ENCODE data around the gene AFF2. TPM values are rescaled to one million over a fixed set of nuclear protein-coding genes. Genes with fewer than 3 reads are reported as not detected.

The AFF2 gene
- total and polyA plus RNA-seq, 4 donors: 1.2 to 13.0 (median 3.9) TPM

- 23 to 81% methylated on average over 4 of the region's 4 CpGs for WGBS, 2 donors
- Histone ChIP-seq H3K36me3 (ENCODE audit: control insufficient read depth in 4 of 4, insufficient read depth in 4 of 4, low read length in 4 of 4) (no peaks in the 10 kb centered on the region), H3K9me3 (ENCODE audit: control insufficient read depth in 4 of 4, insufficient read depth in 3 of 4, low read length in 3 of 4) (no peaks in the 10 kb centered on the region), H3K27ac (ENCODE audit: low read depth in 1 of 2, low read length in 1 of 2) (no peak overlapping the region), H3K27me3 (ENCODE audit: control insufficient read depth in 3 of 3, insufficient read depth in 3 of 3, low read length in 2 of 3) (peaks cover 0 to 3% (median 0%) of the 10 kb centered on the region in 3 donors), H3K4me3 (no peak overlapping the region), H3K9ac (ENCODE audit: insufficient read depth in 1 of 2, low read length in 2 of 2) (no peak overlapping the region), H3K4me1 (ENCODE audit: control insufficient read depth in 5 of 5, insufficient read depth in 5 of 5, low read length in 5 of 5) (no peaks in the 10 kb centered on the region)
- DNase-seq (no peak), ATAC-seq (ENCODE audit: insufficient read depth, low FRiP score) (no peak)
- no peak for TF ChIP-seq CTCF (IDR thresholded peaks at IDR 0.05; ENCODE audit: control extremely low read depth, extremely low read depth)
Observed at GRCh38 chrX:148647651-148648050, 147.2 kb downstream of the AFF2 start.

GRCh38 chrX:148649145-148649795, 148.9 kb downstream of the AFF2 start:
- WGBS, 2 donors: 63 to 71% methylated on average over 8 of the region's 8 CpGs
- H3K4me1 ChIP-seq (ENCODE audit: control insufficient read depth in 5 of 5, insufficient read depth in 5 of 5, low read length in 5 of 5): no peaks in the 10 kb centered on the region

DNA sequence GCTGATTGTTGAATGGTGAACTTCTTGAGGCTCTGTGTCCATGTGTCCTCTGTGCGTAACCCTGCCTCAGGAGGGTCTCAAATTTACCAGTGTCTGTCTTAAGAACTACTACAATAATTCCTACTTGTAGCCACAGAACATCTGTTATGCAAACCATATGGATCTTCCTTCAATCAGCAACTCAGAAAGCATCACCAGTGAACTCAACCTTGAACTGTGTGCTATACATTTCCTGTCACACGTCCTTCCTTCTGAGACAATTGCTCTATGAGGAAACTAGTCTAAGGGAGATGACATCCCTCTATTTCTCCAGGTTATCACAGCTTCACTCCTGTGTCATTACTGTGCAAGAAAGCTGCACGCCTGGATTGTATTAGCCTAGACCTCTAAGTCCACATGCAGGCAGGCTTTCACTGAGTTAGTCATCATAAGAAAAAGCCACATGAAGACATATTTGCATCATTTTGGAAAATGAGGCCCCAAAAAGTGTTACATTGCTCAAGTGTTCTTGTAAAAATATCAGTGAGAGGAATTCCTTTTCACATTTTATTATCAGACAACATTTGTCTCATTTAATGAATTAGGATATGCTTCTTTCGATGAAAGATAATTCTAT, 157.8 kb downstream of the AFF2 start:
- H3K27me3 ChIP-seq (ENCODE audit: control insufficient read depth in 3 of 3, insufficient read depth in 3 of 3, low read length in 2 of 3): no peaks in the 10 kb centered on the region
- H3K9ac ChIP-seq (ENCODE audit: insufficient read depth in 1 of 2, low read length in 2 of 2): no peak overlapping the region
- DNase-seq (no peak), ATAC-seq (ENCODE audit: insufficient read depth, low FRiP score) (no peak)
- no peaks in the 10 kb centered on the region for H3K4me1 ChIP-seq (ENCODE audit: control insufficient read depth in 5 of 5, insufficient read depth in 5 of 5, low read length in 5 of 5)
- H3K36me3 ChIP-seq (ENCODE audit: control insufficient read depth in 4 of 4, insufficient read depth in 4 of 4, low read length in 4 of 4): no peaks in the 10 kb centered on the region
- H3K27ac ChIP-seq (ENCODE audit: low read depth in 1 of 2, low read length in 1 of 2): no peak overlapping the region
- no peak for TF ChIP-seq CTCF (IDR thresholded peaks at IDR 0.05; ENCODE audit: control extremely low read depth, extremely low read depth)
- no peak overlapping the region for H3K4me3 ChIP-seq
- WGBS, 2 donors: 66 to 68% methylated on average over 4 of the region's 4 CpGs
- H3K9me3 ChIP-seq (ENCODE audit: control insufficient read depth in 4 of 4, insufficient read depth in 3 of 4, low read length in 3 of 4): peaks cover 0 to 2% (median 0%) of the 10 kb centered on the region in 4 donors

More at GRCh38 chrX:148649145-148649795, 148.9 kb downstream of the AFF2 start:
- ATAC-seq (ENCODE audit: insufficient read depth, low FRiP score) (no peak), DNase-seq (peak in 2 of 3 donors; percentile 22 to 42)
- Histone ChIP-seq H3K36me3 (ENCODE audit: control insufficient read depth in 4 of 4, insufficient read depth in 4 of 4, low read length in 4 of 4) (no peaks in the 10 kb centered on the region), H3K9ac (ENCODE audit: insufficient read depth in 1 of 2, low read length in 2 of 2) (no peak overlapping the region), H3K27ac (ENCODE audit: low read depth in 1 of 2, low read length in 1 of 2) (no peak overlapping the region), H3K27me3 (ENCODE audit: control insufficient read depth in 3 of 3, insufficient read depth in 3 of 3, low read length in 2 of 3) (peaks cover 0 to 2% (median 0%) of the 10 kb centered on the region in 3 donors), H3K9me3 (ENCODE audit: control insufficient read depth in 4 of 4, insufficient read depth in 3 of 4, low read length in 3 of 4) (no peaks in the 10 kb centered on the region), H3K4me3 (no peak overlapping the region)
- TF ChIP-seq CTCF (IDR thresholded peaks at IDR 0.05; ENCODE audit: control extremely low read depth, extremely low read depth): no peak
